ENCODE measurements around the gene FBXL13. TPM values are rescaled to one million over a fixed set of nuclear protein-coding genes. Genes with fewer than 3 reads are reported as not detected.
"Not testable (repeated sequence)": the region's sequence is repeated elsewhere in the genome, so short reads cannot be mapped to it uniquely, and the experiment has no call there.

Gene FBXL13
- total and polyA plus RNA-seq, 8 donors = 0.80 to 25.3 (median 6.0) TPM; not detected in 1

DNA sequence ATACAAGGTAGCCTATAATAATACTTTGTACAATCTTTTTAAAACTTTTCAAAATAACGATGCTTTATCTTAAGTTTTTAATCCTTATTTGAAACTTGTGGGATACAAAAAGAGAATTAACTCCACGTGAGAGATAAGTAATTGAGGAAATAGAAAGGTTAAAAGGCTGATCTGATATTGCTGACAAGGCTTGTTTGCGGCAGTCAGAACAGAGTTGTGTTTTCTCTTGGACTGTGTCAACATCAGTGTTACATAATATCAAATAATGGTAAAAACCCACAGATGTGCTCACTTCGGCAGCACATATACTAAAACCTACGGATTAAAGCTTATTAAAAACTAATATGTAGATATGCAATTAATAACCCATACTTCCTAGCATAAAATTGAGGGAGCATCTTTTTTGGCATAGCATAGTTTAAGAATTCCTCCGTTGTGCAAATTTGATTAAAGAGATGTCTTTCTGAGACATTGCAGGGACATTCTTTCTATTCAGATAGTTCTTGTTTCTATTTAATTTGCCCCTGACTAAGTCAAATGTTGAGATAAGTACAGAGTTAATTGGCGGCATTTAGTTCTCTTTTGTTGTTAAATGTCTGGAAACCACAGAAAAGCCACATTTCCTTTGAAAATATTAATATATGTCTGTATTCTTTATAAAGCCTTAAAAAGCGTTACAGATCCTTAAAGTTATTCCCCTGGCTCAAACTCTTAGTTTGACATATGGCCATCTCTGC lies 262.5 kb downstream of the FBXL13 start:
- intact Hi-C loops (cut with DNase I; ENCODE audit: low total_unique reads) = no loop called here
- TF ChIP-seq POLR2AphosphoS5 (IDR thresholded peaks at IDR 0.05) = peak in 2 of 3 donors; percentile 26 to 70
- no peak for TF ChIP-seq POLR2A (IDR thresholded peaks at IDR 0.05)
- peak in 1 of 2 donors; percentile 69 for DNase-seq
- peaks cover 0 to 22% (median 6%) of the 10 kb centered on the region in 4 donors for H3K36me3 ChIP-seq
- H3K4me1 ChIP-seq = peaks cover 0 to 59% (median 39%) of the 10 kb centered on the region in 4 donors
- no peaks in the 10 kb centered on the region for H3K9me3 ChIP-seq
- 19 to 36% (median 29%) methylated on average over 8 of the region's 8 CpGs for WGBS, 5 donors
- H3K4me3 ChIP-seq = no peak overlapping the region
- H3K27me3 ChIP-seq = no peaks in the 10 kb centered on the region
- peak overlapping the region in 4 of 5 donors; percentile 13 to 71 (median 43) for H3K27ac ChIP-seq

DNA sequence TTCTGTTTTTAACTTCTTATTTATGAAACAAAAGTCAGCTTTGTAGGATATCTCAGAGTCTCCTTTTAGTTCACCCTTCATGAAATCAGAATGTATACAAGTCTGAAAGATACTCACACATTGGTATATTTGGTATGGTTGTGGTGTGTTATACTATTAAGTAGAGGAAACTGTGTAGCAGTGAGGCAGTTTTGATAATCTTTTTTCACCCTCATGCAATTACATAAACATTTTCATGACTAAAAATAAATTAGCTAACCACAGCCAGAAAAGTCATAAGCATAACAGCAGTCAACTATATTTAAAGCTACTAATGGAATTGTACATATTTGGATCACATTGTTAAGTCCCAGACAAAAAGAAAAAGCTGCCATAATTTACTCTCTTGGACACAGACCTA lies 263.7 kb downstream of the FBXL13 start:
- no peak overlapping the region for H3K4me3 ChIP-seq
- peak in 1 of 2 donors; percentile 26 for DNase-seq
- H3K27ac ChIP-seq = peak overlapping the region in 4 of 5 donors; percentile 11 to 71 (median 49)
- H3K27me3 ChIP-seq = no peaks in the 10 kb centered on the region
- TF ChIP-seq POLR2AphosphoS5 (IDR thresholded peaks at IDR 0.05) (no peak), EP300 (IDR thresholded peaks at IDR 0.05) (no peak), POLR2A (IDR thresholded peaks at IDR 0.05) (no peak)
- TF ChIP-seq, protein P1, sequence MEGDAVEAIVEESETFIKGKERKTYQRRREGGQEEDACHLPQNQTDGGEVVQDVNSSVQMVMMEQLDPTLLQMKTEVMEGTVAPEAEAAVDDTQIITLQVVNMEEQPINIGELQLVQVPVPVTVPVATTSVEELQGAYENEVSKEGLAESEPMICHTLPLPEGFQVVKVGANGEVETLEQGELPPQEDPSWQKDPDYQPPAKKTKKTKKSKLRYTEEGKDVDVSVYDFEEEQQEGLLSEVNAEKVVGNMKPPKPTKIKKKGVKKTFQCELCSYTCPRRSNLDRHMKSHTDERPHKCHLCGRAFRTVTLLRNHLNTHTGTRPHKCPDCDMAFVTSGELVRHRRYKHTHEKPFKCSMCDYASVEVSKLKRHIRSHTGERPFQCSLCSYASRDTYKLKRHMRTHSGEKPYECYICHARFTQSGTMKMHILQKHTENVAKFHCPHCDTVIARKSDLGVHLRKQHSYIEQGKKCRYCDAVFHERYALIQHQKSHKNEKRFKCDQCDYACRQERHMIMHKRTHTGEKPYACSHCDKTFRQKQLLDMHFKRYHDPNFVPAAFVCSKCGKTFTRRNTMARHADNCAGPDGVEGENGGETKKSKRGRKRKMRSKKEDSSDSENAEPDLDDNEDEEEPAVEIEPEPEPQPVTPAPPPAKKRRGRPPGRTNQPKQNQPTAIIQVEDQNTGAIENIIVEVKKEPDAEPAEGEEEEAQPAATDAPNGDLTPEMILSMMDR (IDR thresholded peaks at IDR 0.05) = no peak
- H3K36me3 ChIP-seq = peaks cover 0 to 22% (median 6%) of the 10 kb centered on the region in 4 donors
- H3K9me3 ChIP-seq = no peaks in the 10 kb centered on the region
- H3K4me1 ChIP-seq = peaks cover 0 to 56% (median 33%) of the 10 kb centered on the region in 4 donors
- intact Hi-C loops (cut with DNase I; ENCODE audit: low total_unique reads) = no loop called here

DNA sequence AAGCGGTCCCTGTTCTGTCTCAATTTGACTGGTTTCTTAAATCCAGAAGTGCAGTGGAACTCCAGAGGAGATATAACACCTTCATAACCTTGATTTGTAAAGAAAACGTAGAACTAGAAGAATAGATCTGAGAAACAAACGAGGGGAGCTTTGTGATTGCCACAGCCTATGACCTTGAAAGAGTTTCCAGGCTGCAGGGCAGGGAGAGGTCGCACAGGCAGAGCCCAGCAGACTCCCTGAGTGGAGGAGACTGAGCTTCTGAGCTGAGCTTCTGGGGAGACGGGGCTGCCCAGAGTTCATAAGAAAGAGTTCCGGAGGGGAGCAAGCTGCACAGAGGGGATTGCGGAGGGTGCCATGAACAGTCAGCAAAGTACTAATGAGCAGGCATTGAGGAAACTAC lies 268.0 kb downstream of the FBXL13 start:
- intact Hi-C loops (cut with DNase I; ENCODE audit: low total_unique reads) = no loop called here

DNA sequence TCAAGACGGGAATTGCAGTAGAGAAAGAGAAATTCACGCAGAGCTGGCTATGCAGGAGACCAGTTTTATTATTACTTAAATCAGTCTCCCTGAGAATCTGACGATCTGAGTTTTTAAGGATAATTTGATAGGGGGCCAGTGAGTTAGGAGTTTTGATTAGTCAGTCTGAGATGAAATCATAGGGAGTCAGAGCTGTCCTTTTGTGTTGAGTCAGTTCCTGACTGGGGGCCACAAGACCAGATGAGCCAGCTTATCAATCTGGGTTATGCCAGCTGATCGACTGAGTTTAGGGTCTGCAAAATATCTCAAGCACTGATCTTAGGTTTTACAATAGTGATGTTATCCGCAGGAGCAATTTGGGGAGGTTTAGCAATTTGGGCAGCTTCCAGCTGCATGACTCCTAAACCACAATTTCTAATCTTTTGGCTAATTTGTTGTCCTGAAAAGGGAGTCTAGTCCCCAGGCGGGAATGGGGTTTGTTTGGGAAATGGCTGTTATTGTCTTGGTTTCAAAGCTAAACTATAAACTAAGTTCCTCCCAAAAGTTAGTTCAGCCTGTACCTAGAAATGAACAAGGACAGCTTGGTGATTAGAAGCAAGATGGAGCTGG lies 278.5 kb downstream of the FBXL13 start:
- intact Hi-C loops (cut with DNase I; ENCODE audit: low total_unique reads); H3K4me1 ChIP-seq; H3K27ac ChIP-seq; DNase-seq; H3K9me3 ChIP-seq; H3K4me3 ChIP-seq; H3K27me3 ChIP-seq; H3K36me3 ChIP-seq: not testable (repeated sequence)
- WGBS, 5 donors = 78 to 100% (median 95%) methylated on average over 2 to 5 of the region's 6 CpGs

More for the DNA sequence above, 268.0 kb downstream of the FBXL13 start:
- Histone ChIP-seq H3K4me1 (peaks cover 0 to 16% (median 8%) of the 10 kb centered on the region in 4 donors), H3K27me3 (no peaks in the 10 kb centered on the region), H3K36me3 (peaks cover 0 to 22% (median 6%) of the 10 kb centered on the region in 4 donors), H3K27ac (no peak overlapping the region), H3K9me3 (no peaks in the 10 kb centered on the region), H3K4me3 (no peak overlapping the region)
- TF ChIP-seq, protein P1 (IDR thresholded peaks at IDR 0.05) = no peak
- TF ChIP-seq POLR2AphosphoS5 (IDR thresholded peaks at IDR 0.05) = no peak
- TF ChIP-seq EP300 (IDR thresholded peaks at IDR 0.05) = no peak
- TF ChIP-seq POLR2A (IDR thresholded peaks at IDR 0.05) = no peak
- DNase-seq = no peak
- WGBS, 5 donors = 81 to 87% (median 83%) methylated on average over 7 of the region's 7 CpGs

DNA sequence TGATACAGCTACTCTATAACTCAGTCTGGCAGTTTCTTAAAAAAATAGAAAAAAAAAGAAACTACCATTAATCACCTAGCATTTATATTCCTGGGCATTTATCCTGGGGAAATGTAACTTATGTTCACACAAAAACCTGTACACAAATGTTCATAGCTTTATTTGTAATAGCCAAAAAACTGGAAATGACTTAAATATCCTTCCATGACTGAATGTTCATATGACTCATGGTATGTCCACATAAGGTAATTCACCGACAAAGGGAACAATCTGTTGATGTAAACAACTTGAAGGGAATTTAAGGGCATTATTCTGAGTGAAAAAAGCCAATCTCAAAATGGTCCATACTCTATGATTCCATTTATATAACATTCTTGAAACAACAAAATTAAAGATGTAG lies 280.0 kb downstream of the FBXL13 start:
- H3K4me1 ChIP-seq; H3K27me3 ChIP-seq; intact Hi-C loops (cut with DNase I; ENCODE audit: low total_unique reads); DNase-seq; H3K36me3 ChIP-seq; H3K4me3 ChIP-seq; H3K9me3 ChIP-seq; H3K27ac ChIP-seq: not testable (repeated sequence)
- 81 to 90% (median 85%) methylated on average over 1 of the region's 1 CpG for WGBS, 5 donors

DNA sequence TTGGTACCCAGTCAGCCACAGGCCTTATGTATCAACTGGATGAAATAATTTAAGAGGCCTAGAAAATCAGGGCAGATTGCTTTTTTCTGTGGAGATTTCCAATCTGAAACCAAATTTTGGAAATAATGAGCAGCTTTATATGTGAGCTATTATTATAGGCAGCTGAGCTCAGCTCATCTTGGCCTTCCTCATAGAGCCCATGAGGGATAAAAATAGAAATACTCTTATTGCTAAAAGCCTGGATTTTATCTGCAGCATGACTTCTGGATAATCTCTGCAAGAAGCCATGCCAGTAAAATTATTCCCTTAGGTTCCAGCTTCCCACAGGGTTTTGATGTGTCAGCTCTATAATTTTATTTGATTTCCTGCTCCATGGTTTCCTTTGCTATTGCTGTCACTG lies 282.8 kb downstream of the FBXL13 start:
- peak overlapping the region in 1 of 5 donors; percentile 46 for H3K27ac ChIP-seq
- H3K4me3 ChIP-seq; H3K4me1 ChIP-seq; H3K27me3 ChIP-seq; intact Hi-C loops (cut with DNase I; ENCODE audit: low total_unique reads); H3K36me3 ChIP-seq; DNase-seq; H3K9me3 ChIP-seq: not testable (repeated sequence)

DNA sequence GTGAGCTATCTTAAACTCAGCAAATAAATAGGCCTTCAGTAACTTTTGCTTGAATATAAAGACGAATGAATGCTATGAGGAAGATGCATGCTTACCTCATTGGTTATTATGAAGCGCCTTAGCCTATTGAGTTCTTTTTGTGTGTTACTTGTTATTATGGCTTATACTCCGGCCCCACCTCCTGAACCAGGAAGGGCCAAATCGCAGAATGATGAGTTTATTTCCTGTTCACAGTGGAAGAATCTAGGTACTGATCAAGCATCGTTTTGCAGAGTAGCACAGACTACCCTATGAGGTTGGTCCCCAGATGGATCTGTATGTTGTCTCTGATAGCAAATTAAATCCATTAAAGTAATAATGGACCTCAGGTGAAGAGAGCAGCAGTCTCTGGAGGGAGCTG lies 283.2 kb downstream of the FBXL13 start:
- DNase-seq = not testable (repeated sequence)
- H3K27ac ChIP-seq = peak overlapping the region in 1 of 5 donors; percentile 46
- WGBS, 5 donors = 72 to 92% (median 90%) methylated on average over 4 to 5 of the region's 5 CpGs

DNA sequence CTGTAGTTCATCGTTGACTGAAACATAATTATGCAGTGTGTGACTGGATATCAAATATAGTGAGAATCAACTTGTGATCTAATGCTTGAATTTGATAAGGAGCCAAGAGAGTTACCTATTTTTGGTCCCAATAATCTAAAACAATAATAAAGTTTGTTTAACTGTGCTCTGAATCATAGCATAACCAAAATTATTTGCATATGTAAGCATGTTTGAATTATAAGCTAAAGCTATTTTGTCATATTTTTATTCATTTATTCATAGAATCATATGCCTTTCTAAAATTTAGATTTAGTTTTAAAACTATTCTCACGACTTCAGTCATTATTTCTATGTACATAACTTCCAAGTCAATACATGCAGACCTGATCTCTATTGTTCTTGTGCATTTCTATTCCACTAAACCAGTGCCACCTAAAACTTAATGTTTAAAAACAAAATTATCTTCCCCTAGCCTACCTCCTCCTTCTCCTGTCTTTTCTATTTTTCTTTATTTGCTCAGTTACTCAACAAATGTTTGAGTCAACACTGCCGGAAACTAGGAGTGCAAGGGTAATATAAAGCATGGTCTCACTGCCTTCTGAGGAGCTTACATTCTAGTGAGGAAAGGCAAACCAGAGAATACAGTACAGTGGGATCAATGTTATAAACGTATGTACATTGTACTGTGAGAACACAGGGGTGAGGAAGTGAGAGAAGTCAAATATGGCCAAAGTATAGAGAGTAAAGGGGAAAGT lies 284.1 kb downstream of the FBXL13 start:
- 43 to 63% (median 52%) methylated on average over 4 of the region's 4 CpGs for WGBS, 5 donors
- DNase-seq; H3K27me3 ChIP-seq; H3K9me3 ChIP-seq; H3K4me1 ChIP-seq; H3K36me3 ChIP-seq; H3K27ac ChIP-seq; H3K4me3 ChIP-seq; intact Hi-C loops (cut with DNase I; ENCODE audit: low total_unique reads): not testable (repeated sequence)

More for the DNA sequence above, 283.2 kb downstream of the FBXL13 start:
- H3K36me3 ChIP-seq; H3K9me3 ChIP-seq; H3K27me3 ChIP-seq; H3K4me3 ChIP-seq; intact Hi-C loops (cut with DNase I; ENCODE audit: low total_unique reads); H3K4me1 ChIP-seq: not testable (repeated sequence)

DNA sequence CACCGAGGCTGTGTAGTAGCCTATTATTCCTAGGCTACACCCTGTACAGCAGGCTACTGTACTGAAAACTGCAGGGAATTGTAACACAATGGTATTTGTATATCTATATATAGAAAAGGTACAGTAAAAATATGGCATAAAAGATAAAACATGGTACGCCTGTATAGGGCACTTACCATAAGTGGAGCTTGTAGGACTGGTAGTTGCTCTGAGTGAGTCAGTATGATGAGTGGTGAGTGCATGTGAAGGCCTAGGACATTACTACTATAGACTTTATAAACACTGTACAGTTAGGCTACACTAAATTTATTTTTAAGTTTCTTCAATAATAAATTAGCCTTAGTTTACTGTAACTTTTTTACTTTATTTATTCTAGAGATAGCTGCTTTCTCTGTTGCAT lies 285.8 kb downstream of the FBXL13 start:
- H3K36me3 ChIP-seq; intact Hi-C loops (cut with DNase I; ENCODE audit: low total_unique reads); H3K27ac ChIP-seq; H3K4me3 ChIP-seq; H3K4me1 ChIP-seq; H3K27me3 ChIP-seq; DNase-seq; H3K9me3 ChIP-seq: not testable (repeated sequence)
- 96 to 100% (median 96%) methylated on average over 2 of the region's 2 CpGs for WGBS, 5 donors
